KMS-11 (cell line): ENCODE measurements around the gene FBXO28.

Experiments
- H2AFZ ChIP-seq: fragments of 200-600 bp; sonication (generic); 2 replicates; pipeline ENCODE4 v1.6.1; 2016; ENCODE audit warnings: antibody characterized with exemption, mixed run types, low read depth
- H3K27ac ChIP-seq: fragments of 200-600 bp; sonication (generic); 2 replicates; pipeline ENCODE4 v1.6.1; 2016; ENCODE audit warnings: mild to moderate bottlenecking, mixed run types
- H3K27me3 ChIP-seq: fragments of 200-600 bp; sonication (generic); 2 replicates; pipeline ENCODE4 v1.6.1; 2017; ENCODE audit warnings: mild to moderate bottlenecking, low read depth, mixed run types, moderate library complexity; ENCODE audit not compliant: insufficient read depth
- H3K36me3 ChIP-seq: fragments of 200-600 bp; sonication (generic); 2 replicates; pipeline ENCODE4 v1.6.1; 2017; ENCODE audit warnings: mild to moderate bottlenecking, mixed run types; ENCODE audit not compliant: insufficient read depth
- H3K4me1 ChIP-seq: fragments of 200-600 bp; sonication (generic); 2 replicates; pipeline ENCODE4 v1.6.1; 2016; ENCODE audit warnings: mild to moderate bottlenecking, low read depth, mixed run types; ENCODE audit not compliant: poor library complexity, severe bottlenecking
- H3K4me2 ChIP-seq: fragments of 200-600 bp; sonication (generic); 2 replicates; pipeline ENCODE4 v1.7.0; 2016; ENCODE audit warnings: mild to moderate bottlenecking, mixed run types
- H3K4me3 ChIP-seq: fragments of 200-600 bp; sonication (generic); IDR thresholded peaks from 2 replicates; pipeline ENCODE4 v1.6.1; 2017; ENCODE audit warnings: low read depth, low read length, mixed read lengths; ENCODE audit not compliant: insufficient read depth
- H3K79me2 ChIP-seq: fragments of 200-600 bp; sonication (generic); 2 replicates; pipeline ENCODE4 v1.6.1; 2016; ENCODE audit warnings: low read depth, mixed run types; ENCODE audit not compliant: insufficient read depth
- H3K9ac ChIP-seq: fragments of 200-600 bp; sonication (generic); 2 replicates; pipeline ENCODE4 v1.6.1; 2016; ENCODE audit warnings: mild to moderate bottlenecking, mixed run types
- H4K20me1 ChIP-seq: fragments of 200-600 bp; sonication (generic); 2 replicates; pipeline ENCODE4 v1.6.1; 2016; ENCODE audit warnings: mild to moderate bottlenecking, mixed run types; ENCODE audit not compliant: insufficient read depth
- CTCF ChIP-seq: fragments of 200-600 bp; sonication (generic); conservative IDR thresholded peaks from 2 replicates; pipeline ENCODE4 v1.6.1; 2017; ENCODE audit warnings: low read depth, mild to moderate bottlenecking, antibody characterized with exemption, low read length, moderate library complexity, mixed read lengths

FBXO28 gene

GRCh38 chr1:224137518-224137917 is 23.6 kb downstream of the FBXO28 start:
- Histone ChIP-seq H3K79me2 (no peaks in the 10 kb centered on the region), H3K4me2 (no peak overlapping the region), H3K9ac (no peak overlapping the region), H3K36me3 (no peaks in the 10 kb centered on the region; the same call in 1 of the 2 replicates), H3K27me3 (no peaks in the 10 kb centered on the region), H3K4me3 (no peak overlapping the region), H3K27ac (no peak overlapping the region), H4K20me1 (no peaks in the 10 kb centered on the region), H3K4me1 (no peaks in the 10 kb centered on the region), H2AFZ (no peak overlapping the region)
- no peak for TF ChIP-seq CTCF

GRCh38 chr1:224138198-224138597 is 24.3 kb downstream of the FBXO28 start:
- Histone ChIP-seq H3K27ac (no peak overlapping the region), H3K36me3 (no peaks in the 10 kb centered on the region; the same call in 1 of the 2 replicates), H3K9ac (no peak overlapping the region), H3K27me3 (no peaks in the 10 kb centered on the region), H4K20me1 (no peaks in the 10 kb centered on the region), H3K4me3 (no peak overlapping the region), H3K4me2 (no peak overlapping the region), H3K79me2 (no peaks in the 10 kb centered on the region), H2AFZ (no peak overlapping the region), H3K4me1 (no peaks in the 10 kb centered on the region)
- TF ChIP-seq CTCF: no peak

GRCh38 chr1:224141693-224142092 is 27.8 kb downstream of the FBXO28 start:
- no peak overlapping the region for H3K4me3 ChIP-seq
- no peaks in the 10 kb centered on the region for H4K20me1 ChIP-seq
- TF ChIP-seq CTCF: no peak
- H3K4me2 ChIP-seq: no peak overlapping the region
- no peaks in the 10 kb centered on the region for H3K4me1 ChIP-seq
- H3K79me2 ChIP-seq: no peaks in the 10 kb centered on the region
- H3K9ac ChIP-seq: no peak overlapping the region
- no peak overlapping the region for H3K27ac ChIP-seq
- no peaks in the 10 kb centered on the region for H3K27me3 ChIP-seq
- no peak overlapping the region for H2AFZ ChIP-seq
- no peaks in the 10 kb centered on the region; the same call in 1 of the 2 replicates for H3K36me3 ChIP-seq

- H3K27ac ChIP-seq: no peak overlapping the region
- no peaks in the 10 kb centered on the region for H3K36me3 ChIP-seq
- H3K27me3 ChIP-seq: no peaks in the 10 kb centered on the region
- no peaks in the 10 kb centered on the region for H3K79me2 ChIP-seq
- H2AFZ ChIP-seq: no peak overlapping the region
- H3K4me1 ChIP-seq: no peaks in the 10 kb centered on the region
- no peaks in the 10 kb centered on the region for H4K20me1 ChIP-seq
- no peak overlapping the region for H3K4me2 ChIP-seq
- H3K4me3 ChIP-seq: no peak overlapping the region
- H3K9ac ChIP-seq: no peak overlapping the region
- TF ChIP-seq CTCF: no peak
These were observed 35.8 kb downstream of the FBXO28 start for GRCh38 chr1:224149709-224150108.
